Esophagus squamous epithelium (tissue), 4 donors: ENCODE measurements around the gene AGFG2.

Experiments used
- POLR2A ChIP-seq, 4 donors: fragments of 450-650 bp; IDR thresholded peaks; one replicate each; pipeline ENCODE4 v1.6.1; 2017; ENCODE audit warnings: antibody characterized with exemption in 4 of 4, mild to moderate bottlenecking in 4 of 4, moderate library complexity in 3 of 4
- TF ChIP-seq, protein P1 (sequence below), 6 experiments: fragments of 450-650 bp in 4 of 6; fragments of 200-600 bp in 2 of 6; sonication (generic) in 2 of 6; IDR thresholded peaks; one replicate each; pipeline ENCODE4 v1.5.1; 2016 to 2019; ENCODE audit warnings: antibody characterized with exemption in 6 of 6, mild to moderate bottlenecking in 4 of 6, moderate library complexity in 4 of 6

DNA sequence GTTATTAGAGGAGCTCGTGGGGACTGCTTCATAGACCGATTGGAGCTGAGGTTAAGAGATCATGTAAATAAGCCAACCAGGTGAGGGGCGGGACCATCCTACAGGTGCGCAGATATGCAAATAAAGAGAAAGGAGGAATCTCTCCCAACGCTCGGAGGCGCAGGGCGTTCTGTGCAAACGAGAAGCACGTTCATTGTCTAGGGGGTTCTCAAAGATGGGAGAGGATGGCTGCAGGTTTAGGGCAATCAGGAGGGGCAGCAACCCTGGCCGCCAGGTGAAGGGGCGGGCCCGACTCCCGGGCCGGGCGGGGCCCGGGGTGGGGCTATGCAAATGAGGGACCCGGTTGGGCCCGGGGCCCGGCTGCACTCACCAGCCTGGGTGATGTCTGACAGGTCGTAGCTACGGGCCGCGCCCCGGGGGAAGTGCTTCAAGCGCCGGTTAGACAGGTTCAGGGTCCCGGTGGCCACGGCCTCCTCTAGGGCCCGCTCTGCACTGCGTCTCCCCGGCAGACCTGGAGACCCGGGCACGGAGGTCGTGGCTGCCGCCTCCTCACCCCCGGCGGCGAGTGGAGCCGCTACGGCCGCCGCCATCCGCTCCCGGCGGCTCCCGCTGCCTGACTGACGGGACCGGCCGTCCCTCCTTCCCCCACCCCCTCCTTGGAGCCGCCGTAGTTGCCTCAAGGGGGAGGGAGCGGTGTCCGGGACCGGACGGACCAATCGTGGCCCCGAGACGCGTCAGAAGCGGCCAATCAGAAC, 46.7 kb downstream of the AGFG2 start, which contains the start of gene LRCH4:
- TF ChIP-seq, protein P1, sequence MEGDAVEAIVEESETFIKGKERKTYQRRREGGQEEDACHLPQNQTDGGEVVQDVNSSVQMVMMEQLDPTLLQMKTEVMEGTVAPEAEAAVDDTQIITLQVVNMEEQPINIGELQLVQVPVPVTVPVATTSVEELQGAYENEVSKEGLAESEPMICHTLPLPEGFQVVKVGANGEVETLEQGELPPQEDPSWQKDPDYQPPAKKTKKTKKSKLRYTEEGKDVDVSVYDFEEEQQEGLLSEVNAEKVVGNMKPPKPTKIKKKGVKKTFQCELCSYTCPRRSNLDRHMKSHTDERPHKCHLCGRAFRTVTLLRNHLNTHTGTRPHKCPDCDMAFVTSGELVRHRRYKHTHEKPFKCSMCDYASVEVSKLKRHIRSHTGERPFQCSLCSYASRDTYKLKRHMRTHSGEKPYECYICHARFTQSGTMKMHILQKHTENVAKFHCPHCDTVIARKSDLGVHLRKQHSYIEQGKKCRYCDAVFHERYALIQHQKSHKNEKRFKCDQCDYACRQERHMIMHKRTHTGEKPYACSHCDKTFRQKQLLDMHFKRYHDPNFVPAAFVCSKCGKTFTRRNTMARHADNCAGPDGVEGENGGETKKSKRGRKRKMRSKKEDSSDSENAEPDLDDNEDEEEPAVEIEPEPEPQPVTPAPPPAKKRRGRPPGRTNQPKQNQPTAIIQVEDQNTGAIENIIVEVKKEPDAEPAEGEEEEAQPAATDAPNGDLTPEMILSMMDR (IDR thresholded peaks at IDR 0.05): peak in 1 of 6 experiments; percentile 26
- TF ChIP-seq POLR2A (IDR thresholded peaks at IDR 0.05): peak in 3 of 4 donors; percentile 92 to 99 (median 98)
